ENCODE measurements around the gene ETV6. TPM values are rescaled to one million over a fixed set of nuclear protein-coding genes. Genes with fewer than 3 reads are reported as not detected.

The ETV6 gene
- total RNA-seq, 1 donor from 2014 or later: 16.9 TPM

- Histone ChIP-seq H3K27ac (replicated peaks) (no peak overlapping the region), H3K27me3 (ENCODE audit: low read depth) (no peaks in the 10 kb centered on the region), H3K4me3 (no peak overlapping the region), H3K36me3 (no peaks in the 10 kb centered on the region), H3K4me1 (peaks cover 56% of the 10 kb centered on the region), H3K9me3 (replicated peaks) (no peaks in the 10 kb centered on the region)
- TF ChIP-seq CTCF (IDR thresholded peaks at IDR 0.05; ENCODE audit: borderline replicate concordance): no peak
- intact Hi-C loops (cut with micrococcal nuclease): no loop called here
- DNase-seq: no peak
Measured at GRCh38 chr12:11774821-11775220, 125.3 kb downstream of the ETV6 start.

GRCh38 chr12:11776316-11776715 is 126.8 kb downstream of the ETV6 start:
- H3K36me3 ChIP-seq: no peaks in the 10 kb centered on the region
- H3K9me3 ChIP-seq (replicated peaks): no peaks in the 10 kb centered on the region
- no peaks in the 10 kb centered on the region for H3K27me3 ChIP-seq (ENCODE audit: low read depth)
- H3K27ac ChIP-seq (replicated peaks): no peak overlapping the region
- peaks cover 56% of the 10 kb centered on the region for H3K4me1 ChIP-seq
- no peak overlapping the region for H3K4me3 ChIP-seq
- intact Hi-C loops (cut with micrococcal nuclease): no loop called here
- DNase-seq: no peak
- no peak for TF ChIP-seq CTCF (IDR thresholded peaks at IDR 0.05; ENCODE audit: borderline replicate concordance)

- no peaks in the 10 kb centered on the region for H3K36me3 ChIP-seq
- H3K4me3 ChIP-seq: no peak overlapping the region
- no peaks in the 10 kb centered on the region for H3K9me3 ChIP-seq (replicated peaks)
- DNase-seq: no peak
- no peak for TF ChIP-seq CTCF (IDR thresholded peaks at IDR 0.05; ENCODE audit: borderline replicate concordance)
- no peak overlapping the region for H3K27ac ChIP-seq (replicated peaks)
- peaks cover 50% of the 10 kb centered on the region for H3K4me1 ChIP-seq
- intact Hi-C loops (cut with micrococcal nuclease): no loop called here
- no peaks in the 10 kb centered on the region for H3K27me3 ChIP-seq (ENCODE audit: low read depth)
Measured at GRCh38 chr12:11777451-11777850, 128.0 kb downstream of the ETV6 start.

GRCh38 chr12:11777962-11778361 is 128.5 kb downstream of the ETV6 start:
- no peak for DNase-seq
- no peaks in the 10 kb centered on the region for H3K27me3 ChIP-seq (ENCODE audit: low read depth)
- intact Hi-C loops (cut with micrococcal nuclease): no loop called here
- no peak overlapping the region for H3K27ac ChIP-seq (replicated peaks)
- TF ChIP-seq CTCF (IDR thresholded peaks at IDR 0.05; ENCODE audit: borderline replicate concordance): no peak
- no peaks in the 10 kb centered on the region for H3K36me3 ChIP-seq
- H3K9me3 ChIP-seq (replicated peaks): no peaks in the 10 kb centered on the region
- no peak overlapping the region for H3K4me3 ChIP-seq
- H3K4me1 ChIP-seq: peaks cover 50% of the 10 kb centered on the region

- H3K4me1 ChIP-seq: peaks cover 50% of the 10 kb centered on the region
- no peak for TF ChIP-seq CTCF (IDR thresholded peaks at IDR 0.05; ENCODE audit: borderline replicate concordance)
- no peak overlapping the region for H3K4me3 ChIP-seq
- H3K9me3 ChIP-seq (replicated peaks): no peaks in the 10 kb centered on the region
- intact Hi-C loops (cut with micrococcal nuclease): no loop called here
- no peaks in the 10 kb centered on the region for H3K36me3 ChIP-seq
- peak overlapping the region; percentile 41 for H3K27ac ChIP-seq (replicated peaks)
- DNase-seq: no peak
- no peaks in the 10 kb centered on the region for H3K27me3 ChIP-seq (ENCODE audit: low read depth)
Measured at GRCh38 chr12:11778713-11779685, 129.5 kb downstream of the ETV6 start.

Measured in left ventricle myocardium inferior (tissue), 1 donor.